Measurements from ENCODE around the gene CYP27C1.

DNA sequence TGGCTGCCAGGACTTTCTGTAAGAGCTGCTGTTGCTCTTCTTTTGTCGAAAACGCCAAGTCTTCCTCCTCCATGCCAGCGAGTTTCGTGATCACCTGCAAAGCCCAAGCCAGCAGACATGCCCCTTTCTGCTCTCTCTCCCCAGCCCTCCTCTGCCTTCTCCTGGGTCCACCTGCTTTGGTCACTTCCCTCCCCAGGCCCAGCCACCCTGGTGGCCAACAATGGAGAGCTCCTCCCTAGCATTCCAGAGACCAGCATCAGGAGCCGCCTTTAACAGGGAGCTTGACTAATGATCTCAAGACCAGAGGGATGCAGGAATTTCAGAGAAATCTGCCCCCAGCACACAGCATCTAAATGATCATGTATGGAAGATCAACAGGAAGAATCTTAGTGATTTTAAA is 39.3 kb upstream of the CYP27C1 start:
- TF ChIP-seq, protein P1, sequence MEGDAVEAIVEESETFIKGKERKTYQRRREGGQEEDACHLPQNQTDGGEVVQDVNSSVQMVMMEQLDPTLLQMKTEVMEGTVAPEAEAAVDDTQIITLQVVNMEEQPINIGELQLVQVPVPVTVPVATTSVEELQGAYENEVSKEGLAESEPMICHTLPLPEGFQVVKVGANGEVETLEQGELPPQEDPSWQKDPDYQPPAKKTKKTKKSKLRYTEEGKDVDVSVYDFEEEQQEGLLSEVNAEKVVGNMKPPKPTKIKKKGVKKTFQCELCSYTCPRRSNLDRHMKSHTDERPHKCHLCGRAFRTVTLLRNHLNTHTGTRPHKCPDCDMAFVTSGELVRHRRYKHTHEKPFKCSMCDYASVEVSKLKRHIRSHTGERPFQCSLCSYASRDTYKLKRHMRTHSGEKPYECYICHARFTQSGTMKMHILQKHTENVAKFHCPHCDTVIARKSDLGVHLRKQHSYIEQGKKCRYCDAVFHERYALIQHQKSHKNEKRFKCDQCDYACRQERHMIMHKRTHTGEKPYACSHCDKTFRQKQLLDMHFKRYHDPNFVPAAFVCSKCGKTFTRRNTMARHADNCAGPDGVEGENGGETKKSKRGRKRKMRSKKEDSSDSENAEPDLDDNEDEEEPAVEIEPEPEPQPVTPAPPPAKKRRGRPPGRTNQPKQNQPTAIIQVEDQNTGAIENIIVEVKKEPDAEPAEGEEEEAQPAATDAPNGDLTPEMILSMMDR (IDR thresholded peaks at IDR 0.05; ENCODE audit: low read length), result no peak
- no peak for TF ChIP-seq EZH2 (IDR thresholded peaks at IDR 0.05; ENCODE audit: borderline replicate concordance, low read length)

Measured in OCI-LY1 (cell line).